Endothelial cell of umbilical vein (primary cell): ENCODE data around the gene KRT6C. TPM values are rescaled to one million over a fixed set of nuclear protein-coding genes. Genes with fewer than 3 reads are reported as not detected.

Source experiments
- BruUV-seq: library from RNA; stranded (reverse); fragments of 400-500 nt; replicated peaks from 2 replicates; lab custom pipeline; 2021; lab: Mats Ljungman, UMichigan
- CTCF ChIA-PET: fragments of 300-600, 350-600 bp; sonication (Branson Sonifier 250); formaldehyde crosslinking; loops from one replicate; lab custom pipeline; 2021; ENCODE audit warnings: antibody characterized with exemption, inconsistent platforms; lab: Charles Lee
- POLR2A ChIA-PET: fragments of 300-600, 350-600 bp; sonication (Branson Sonifier 250); formaldehyde crosslinking; loops from one replicate; lab custom pipeline; 2021; ENCODE audit warnings: antibody characterized with exemption, inconsistent platforms; lab: Charles Lee
- DNase-seq: peaks from one replicate; pipeline ENCODE4 v3.0.0-alpha.2; 2011; ENCODE audit warnings: low read depth, low spot score
- FAIRE-seq: peaks from 2 replicates; lab custom pipeline; 2011; peaks lifted over from hg19 to GRCh38; lab: Jason Lieb, UNC
- H2AFZ ChIP-seq: 2 replicates; pipeline ENCODE4 v1.6.0; 2012; ENCODE audit warnings: low read depth, low read length, control low read depth, inconsistent platforms
- H3K27ac ChIP-seq: 2 replicates; pipeline ENCODE4 v1.5.1; 2011; ENCODE audit warnings: low read depth, mild to moderate bottlenecking, control low read depth, low read length, moderate library complexity; ENCODE audit not compliant: insufficient read depth
- H3K27me3 ChIP-seq, 2 experiments: 2 replicates each; pipeline versions ENCODE4 v1.6.0 to v1.6.1; 2011; ENCODE audit warnings: low read length in 2 of 2, mixed read lengths in 1 of 2; ENCODE audit not compliant: control insufficient read depth in 2 of 2, insufficient read depth in 2 of 2
- H3K36me3 ChIP-seq, 2 experiments: 2 replicates in 1 of 2; 3 replicates in 1 of 2; pipeline ENCODE4 v1.5.1; 2011; ENCODE audit warnings: low read length in 2 of 2, mild to moderate bottlenecking in 1 of 2, moderate library complexity in 1 of 2; ENCODE audit not compliant: control insufficient read depth in 2 of 2, insufficient read depth in 2 of 2; ENCODE audit errors: extremely low read depth in 1 of 2
- H3K4me1 ChIP-seq: 3 replicates; pipeline ENCODE4 v1.5.1; 2011; ENCODE audit warnings: mild to moderate bottlenecking, low read length; ENCODE audit not compliant: control insufficient read depth, insufficient read depth; ENCODE audit errors: extremely low read depth
- H3K4me2 ChIP-seq: 2 replicates; pipeline ENCODE4 v1.6.1; 2011; ENCODE audit warnings: low read length, control low read depth, mixed read lengths; ENCODE audit not compliant: insufficient read depth
- H3K4me3 ChIP-seq, 3 experiments: fragments of 200-600 bp in 1 of 3; sonication (generic), shearing (Covaris generic) in 1 of 3; replicated peaks in 1 of 3; 2 replicates each; pipeline ENCODE4 v1.5.1; 2011 to 2016; ENCODE audit warnings: control low read depth in 3 of 3, low read length in 3 of 3, mild to moderate bottlenecking in 2 of 3, inconsistent platforms in 1 of 3, low read depth in 1 of 3, moderate library complexity in 1 of 3; ENCODE audit not compliant: insufficient read depth in 1 of 3
- H3K79me2 ChIP-seq: 2 replicates; pipeline ENCODE4 v1.6.0; 2012; ENCODE audit warnings: low read length, inconsistent platforms; ENCODE audit not compliant: control insufficient read depth, insufficient read depth
- H3K9ac ChIP-seq: replicated peaks from 2 replicates; pipeline ENCODE3; 2011; ENCODE audit warnings: low read length, control low read depth; ENCODE audit not compliant: insufficient read depth; ENCODE audit errors: extremely low read depth
- H3K9me1 ChIP-seq: replicated peaks from 3 replicates; pipeline ENCODE4 v1.6.0; 2011; ENCODE audit warnings: mild to moderate bottlenecking, low read length; ENCODE audit not compliant: control insufficient read depth, insufficient read depth; ENCODE audit errors: extremely low read depth
- H3K9me3 ChIP-seq: replicated peaks from 2 replicates; pipeline ENCODE4 v1.5.1; 2012; ENCODE audit warnings: low read length, inconsistent platforms; ENCODE audit not compliant: control insufficient read depth, insufficient read depth
- H4K20me1 ChIP-seq: replicated peaks from 2 replicates; pipeline ENCODE3; 2011; ENCODE audit warnings: mild to moderate bottlenecking, low read length; ENCODE audit not compliant: control insufficient read depth, insufficient read depth; ENCODE audit errors: extremely low read depth
- CTCF ChIP-seq, 2 donors: IDR thresholded peaks; 1 replicate in 1 of 2; 2 replicates in 1 of 2; pipeline ENCODE4 v1.5.1; 2011; ENCODE audit warnings: low read length in 2 of 2, mild to moderate bottlenecking in 2 of 2, moderate library complexity in 2 of 2, control low read depth in 1 of 2, inconsistent platforms in 1 of 2, low read depth in 1 of 2; ENCODE audit not compliant: insufficient read depth in 1 of 2; ENCODE audit errors: extremely low read depth in 1 of 2
- EZH2 ChIP-seq: IDR thresholded peaks from 2 replicates; pipeline ENCODE4 v1.6.1; 2012; ENCODE audit warnings: borderline replicate concordance, low read depth, mild to moderate bottlenecking, moderate library complexity, low read length, inconsistent platforms; ENCODE audit not compliant: severe bottlenecking
- FOS ChIP-seq: IDR thresholded peaks from 2 replicates; pipeline ENCODE4 v1.6.1; 2011; ENCODE audit warnings: mild to moderate bottlenecking, low read length, moderate library complexity, borderline replicate concordance; ENCODE audit not compliant: insufficient read depth
- GATA2 ChIP-seq: IDR thresholded peaks from 2 replicates; pipeline ENCODE4 v1.7.0; 2011; ENCODE audit warnings: low read depth, mild to moderate bottlenecking, moderate library complexity, mixed read lengths, low read length; ENCODE audit not compliant: insufficient read length, insufficient read depth
- JUN ChIP-seq: IDR thresholded peaks from 2 replicates; pipeline ENCODE4 v1.6.1; 2011; ENCODE audit warnings: borderline replicate concordance, low read depth; ENCODE audit not compliant: insufficient read length, insufficient read depth
- MYC ChIP-seq: IDR thresholded peaks from one replicate; pipeline ENCODE4 v1.6.1; 2011; ENCODE audit warnings: mild to moderate bottlenecking, low read depth, low read length
- POLR2A ChIP-seq: IDR thresholded peaks from 2 replicates; pipeline ENCODE4 v1.6.1; 2012; ENCODE audit warnings: low read depth, mild to moderate bottlenecking, control low read depth, low read length
- POLR2AphosphoS5 ChIP-seq: IDR thresholded peaks from 2 replicates; pipeline ENCODE4 v1.6.1; 2012; ENCODE audit warnings: low read depth, mild to moderate bottlenecking, control low read depth, low read length, moderate library complexity; ENCODE audit not compliant: insufficient read depth
- dilution Hi-C: fragments of 300-500 bp; cut with MboI; formaldehyde crosslinking; loops from one replicate; pipeline ENCODE4 v1.15.0; 2019; ENCODE audit warnings: low sequenced_read_pairs; ENCODE audit not compliant: extremely low pct_ligation_motif_present
- intact Hi-C: fragments of 100-400 bp; cut with micrococcal nuclease; formaldehyde crosslinking; loops from one replicate; pipeline ENCODE4 v1.10.0; 2022
- polyA plus RNA-seq, 4 experiments: library from polyadenylated mRNA; depleted of rRNA in 3 of 4; stranded (reverse) in 3 of 4; unstranded in 1 of 4; fragments of >200 nt; gene quantifications; 2 replicates each; pipeline versions ENCODE4 v1.2.1 to v1.2.3, GENCODE V29; 2011 to 2012; ENCODE audit warnings: missing spikeins in 1 of 4
- total RNA-seq: library from RNA; stranded (reverse); gene quantifications from 2 replicates; pipeline ENCODE4 v1.2.3, GENCODE V29; 2021
- TF ChIP-seq, protein P1 (sequence below): IDR thresholded peaks from 2 replicates; pipeline ENCODE4 v1.6.1; 2011; ENCODE audit not compliant: insufficient read depth, insufficient read length

The KRT6C gene
- total and polyA plus RNA-seq, 2 donors (not counting 3 experiments of a cell fraction or from before 2014, with no cell fraction given): not detected

GRCh38 chr12:52517888-52518287 is 44.3 kb upstream of the KRT6C start:
- no TSS peak for BruUV-seq
- intact Hi-C loops: no loop called here
- no peak for FAIRE-seq

More at GRCh38 chr12:52517888-52518287, 44.3 kb upstream of the KRT6C start:
- no peak overlapping the region for H3K9ac ChIP-seq
- CTCF ChIA-PET: no interaction called here
- dilution Hi-C loops: no loop called here
- no peak overlapping the region for H3K4me2 ChIP-seq
- no peaks in the 10 kb centered on the region for H3K4me1 ChIP-seq
- no peaks in the 10 kb centered on the region for H3K27me3 ChIP-seq
- H2AFZ ChIP-seq: no peak overlapping the region
- no peak for DNase-seq
- H3K36me3 ChIP-seq: no peaks in the 10 kb centered on the region
- no peaks in the 10 kb centered on the region for H3K9me3 ChIP-seq
- no peak overlapping the region for H3K27ac ChIP-seq
- no peaks in the 10 kb centered on the region for H4K20me1 ChIP-seq
- POLR2A ChIA-PET: no interaction called here
- no peak overlapping the region for H3K4me3 ChIP-seq
- H3K9me1 ChIP-seq: no peaks in the 10 kb centered on the region
- TF ChIP-seq EZH2: no peak
- no peak for TF ChIP-seq GATA2
- TF ChIP-seq, protein P1, sequence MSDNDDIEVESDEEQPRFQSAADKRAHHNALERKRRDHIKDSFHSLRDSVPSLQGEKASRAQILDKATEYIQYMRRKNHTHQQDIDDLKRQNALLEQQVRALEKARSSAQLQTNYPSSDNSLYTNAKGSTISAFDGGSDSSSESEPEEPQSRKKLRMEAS: no peak
- no peak for TF ChIP-seq JUN
- no peak for TF ChIP-seq CTCF (IDR thresholded peaks at IDR 0.05; ENCODE audit: extremely low read depth in 1 of 2, insufficient read depth in 1 of 2, low read depth in 1 of 2, low read length in 2 of 2)
- no peak for TF ChIP-seq POLR2AphosphoS5
- TF ChIP-seq MYC: no peak
- no peak for TF ChIP-seq FOS
- TF ChIP-seq POLR2A: no peak
- no peaks in the 10 kb centered on the region for H3K79me2 ChIP-seq
